Pancreas (tissue), 10 donors: ENCODE measurements around the gene TTLL1. TPM values are rescaled to one million over a fixed set of nuclear protein-coding genes. Genes with fewer than 3 reads are reported as not detected.

Source experiments
- ATAC-seq, 4 donors: fragments of 200-7000 bp; cut with Tn5 transposase; one replicate each; pipeline versions ENCODE4 v1.8.0 to v1.9.1; 2020; ENCODE audit warnings: mild to moderate bottlenecking in 4 of 4, moderate library complexity in 4 of 4
- DNase-seq, 6 donors: peaks; one replicate each; pipeline ENCODE4 v3.0.0-alpha.2; 2020
- FAIRE-seq: peaks from 2 replicates; lab custom pipeline; 2012; peaks lifted over from hg19 to GRCh38; lab: Jason Lieb, UNC
- H3K27ac ChIP-seq, 4 donors: fragments of 200-600 bp; sonication (generic); 1 replicate in 3 of 4; 2 replicates in 1 of 4; pipeline versions ENCODE4 v1.5.0 to v1.8.0; 2020
- H3K27me3 ChIP-seq, 4 donors: fragments of 200-600 bp; one replicate each; pipeline ENCODE4 v1.8.0; 2021
- H3K36me3 ChIP-seq, 3 donors: fragments of 200-600 bp; sonication (generic) in 1 of 3; one replicate each; pipeline versions ENCODE4 v1.5.0 to v1.8.0; 2020 to 2021
- H3K4me1 ChIP-seq, 3 donors: fragments of 200-600 bp; one replicate each; pipeline ENCODE4 v1.8.0; 2021
- H3K4me3 ChIP-seq, 4 donors: fragments of 200-600 bp; sonication (generic) in 2 of 4; one replicate each; pipeline versions ENCODE4 v1.5.0 to v1.8.0; 2020 to 2021
- H3K9me3 ChIP-seq, 4 donors: fragments of 200-600 bp; one replicate each; pipeline ENCODE4 v1.8.0; 2021
- CTCF ChIP-seq, 4 donors: fragments of 200-600 bp; sonication (generic) in 3 of 4; IDR thresholded peaks; one replicate each; pipeline versions ENCODE4 v1.5.0 to v1.8.0; 2021; ENCODE audit warnings: antibody characterized with exemption in 4 of 4
- WGBS, 2 donors: extraction: QIAGEN DNeasy Blood & Tissue Kit; methylation state at CpG; one replicate each; pipeline ENCODE4 v1.1.7; 2013; 5-methylcytosine and 5-hydroxymethylcytosine counted together
- intact Hi-C, 3 donors: fragments of 100-400 bp; cut with DNase I; formaldehyde crosslinking; loops; one replicate each; pipeline versions ENCODE4 v1.11.1 to v1.14.2; 2022
- polyA plus RNA-seq, 2 donors: library from polyadenylated mRNA; stranded (reverse); fragments of 200-250 nt; gene quantifications; one replicate each; pipeline ENCODE4 v1.2.3, GENCODE V29; 2013
- total RNA-seq, 6 donors: library from RNA; stranded (reverse); fragmentation: NEBNext Ultra II Directional in 4 of 6; extraction: Animal tissue kit (Norgen Biotek cat#: 25700) in 4 of 6; gene quantifications; one replicate each; pipeline versions ENCODE4 v1.2.1 to v1.2.4, GENCODE V29; 2021 to 2023
- donor health status: healthy with polysubstance abuse.
- donor health status: DM: no; HTN: no; CAD: no; lungs with moderate emphysema.
- donor health status: DM: no; HTN: no; CAD: no.
- donor health status: control.
- donor health status: control.
- donor health status: Bipolar disorder and iron deficiency.
- donor health status: DM: yes; HTN: yes; CAD: no.
- donor health status: DM: no; HTN: no; CAD: no.
- donor health status: DM: no; HTN: no; CAD: no.
- donor health status: DM: yes; HTN: yes; CAD: no.

The TTLL1 gene
- total and polyA plus RNA-seq, 8 donors = 1.5 to 5.1 (median 2.2) TPM

DNA sequence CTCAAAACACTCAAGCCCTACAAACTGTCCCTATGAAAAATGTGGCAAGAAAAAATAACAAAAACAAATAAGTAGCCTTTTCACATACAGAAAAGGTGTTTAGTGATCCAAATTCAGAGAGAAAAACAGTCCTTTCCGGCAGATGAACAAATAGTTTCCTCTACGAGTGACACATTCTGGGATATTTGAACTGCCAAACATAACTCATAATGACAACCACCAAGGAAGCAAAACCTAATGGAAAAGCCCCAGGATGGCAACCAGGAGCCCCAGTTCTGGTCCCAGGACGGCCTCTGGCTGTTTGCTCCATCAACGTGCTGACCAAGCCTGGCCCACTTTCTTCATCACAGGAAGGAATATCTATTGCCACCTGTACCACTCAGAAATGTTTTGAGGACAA lies 80.3 kb downstream of the TTLL1 start:
- intact Hi-C loops = no loop called here
- no peak for FAIRE-seq
- Histone ChIP-seq H3K4me3 (no peak overlapping the region), H3K9me3 (no peaks in the 10 kb centered on the region), H3K27ac (peak overlapping the region in 3 of 4 donors; percentile 23 to 76 (median 39)), H3K36me3 (no peaks in the 10 kb centered on the region), H3K27me3 (no peaks in the 10 kb centered on the region), H3K4me1 (peaks cover 63 to 87% (median 68%) of the 10 kb centered on the region in 3 donors)
- whole genome bisulfite sequencing, 2 donors = 33 to 41% methylated on average over 4 of the region's 4 CpGs
- no peak for DNase-seq
- no peak for ATAC-seq
- TF ChIP-seq CTCF (IDR thresholded peaks at IDR 0.05) = no peak

- no peak for FAIRE-seq
- intact Hi-C loops = no loop called here
- 86 to 90% methylated on average over 4 of the region's 4 CpGs for WGBS, 2 donors
- no peak for DNase-seq
- no peak for ATAC-seq
- peak overlapping the region in 3 of 4 donors; percentile 23 to 76 (median 39) for H3K27ac ChIP-seq
- H3K27me3 ChIP-seq = no peaks in the 10 kb centered on the region
- no peaks in the 10 kb centered on the region for H3K36me3 ChIP-seq
- H3K4me3 ChIP-seq = no peak overlapping the region
- no peak for TF ChIP-seq CTCF (IDR thresholded peaks at IDR 0.05)
- no peaks in the 10 kb centered on the region for H3K9me3 ChIP-seq
- H3K4me1 ChIP-seq = peaks cover 65 to 91% (median 71%) of the 10 kb centered on the region in 3 donors
Observed at GRCh38 chr22:43008509-43008908, 80.7 kb downstream of the TTLL1 start.

- no peaks in the 10 kb centered on the region for H3K36me3 ChIP-seq
- H3K27ac ChIP-seq = peak overlapping the region; percentile 23 to 76 (median 45)
- peak; percentile 81 to 89 (median 82) for ATAC-seq
- no peak for FAIRE-seq
- no peak overlapping the region for H3K4me3 ChIP-seq
- DNase-seq = peak; percentile 69 to 93 (median 84)
- peaks cover 69 to 95% (median 70%) of the 10 kb centered on the region in 3 donors for H3K4me1 ChIP-seq
- TF ChIP-seq CTCF (IDR thresholded peaks at IDR 0.05) = no peak
- H3K9me3 ChIP-seq = no peaks in the 10 kb centered on the region
- intact Hi-C loops = no loop called here
- no peaks in the 10 kb centered on the region for H3K27me3 ChIP-seq
- 28 to 32% methylated on average over 5 of the region's 5 CpGs for WGBS, 2 donors
Observed at GRCh38 chr22:43007519-43008102, 81.6 kb downstream of the TTLL1 start.

GRCh38 chr22:43006753-43007152 lies 82.4 kb downstream of the TTLL1 start:
- ATAC-seq = no peak
- intact Hi-C loops = no loop called here
- 80 to 82% methylated on average over 7 of the region's 7 CpGs for WGBS, 2 donors
- H3K27ac ChIP-seq = peak overlapping the region; percentile 23 to 76 (median 40)
- no peaks in the 10 kb centered on the region for H3K36me3 ChIP-seq
- H3K9me3 ChIP-seq = no peaks in the 10 kb centered on the region
- TF ChIP-seq CTCF (IDR thresholded peaks at IDR 0.05) = no peak
- FAIRE-seq = no peak
- DNase-seq = no peak
- no peaks in the 10 kb centered on the region for H3K27me3 ChIP-seq
- H3K4me3 ChIP-seq = no peak overlapping the region
- peaks cover 69 to 95% (median 77%) of the 10 kb centered on the region in 3 donors for H3K4me1 ChIP-seq

DNA sequence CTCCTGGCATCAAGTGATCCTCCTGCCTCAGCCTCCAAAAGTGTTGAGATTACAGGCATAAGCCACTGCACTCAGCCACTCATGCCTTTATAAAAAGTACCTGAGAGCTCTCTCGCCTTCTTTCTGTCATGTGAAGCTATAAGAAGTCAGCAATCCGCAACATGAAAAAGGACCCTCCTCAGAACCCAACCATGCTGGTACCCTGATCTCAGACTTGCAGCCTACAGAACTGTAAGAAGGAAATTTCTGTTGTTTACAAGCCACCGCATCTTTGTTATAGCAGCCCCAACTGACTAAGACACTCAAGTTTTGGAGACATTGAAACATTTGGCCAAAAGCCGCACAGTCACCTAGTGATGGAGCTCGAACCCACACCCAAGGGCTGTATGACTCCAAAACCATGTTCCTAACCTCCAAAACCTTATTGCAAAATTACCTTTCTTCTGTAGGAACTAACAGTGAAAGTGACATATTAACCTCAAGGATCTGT lies 83.1 kb downstream of the TTLL1 start:
- intact Hi-C loops = no loop called here

More for the DNA sequence above, 83.1 kb downstream of the TTLL1 start:
- no peak for TF ChIP-seq CTCF (IDR thresholded peaks at IDR 0.05)
- Histone ChIP-seq H3K27me3 (no peaks in the 10 kb centered on the region), H3K36me3 (no peaks in the 10 kb centered on the region), H3K27ac (peak overlapping the region in 1 of 4 donors; percentile 23), H3K4me3 (no peak overlapping the region), H3K9me3 (no peaks in the 10 kb centered on the region), H3K4me1 (peaks cover 72 to 95% (median 80%) of the 10 kb centered on the region in 3 donors)
- DNase-seq (no peak), ATAC-seq (no peak), FAIRE-seq (no peak)
- 96 to 98% methylated on average over 5 of the region's 5 CpGs for WGBS, 2 donors
